Endodermal cell (in vitro differentiated cells): ENCODE measurements around the gene RPS6KB1. TPM values are rescaled to one million over a fixed set of nuclear protein-coding genes. Genes with fewer than 3 reads are reported as not detected.

Experiments used
- DNase-seq: peaks from one replicate; pipeline ENCODE4 v3.0.0-alpha.2; 2017
- H3K27ac ChIP-seq: 2 replicates; pipeline ENCODE4 v1.5.1; 2013; ENCODE audit warnings: mild to moderate bottlenecking, low read depth, low read length, moderate library complexity
- H3K27me3 ChIP-seq: 2 replicates; pipeline ENCODE4 v1.6.1; 2013; ENCODE audit warnings: mild to moderate bottlenecking, low read length, moderate library complexity; ENCODE audit not compliant: insufficient read depth, control insufficient read depth, poor library complexity, severe bottlenecking
- H3K36me3 ChIP-seq: 2 replicates; pipeline ENCODE4 v1.7.0; 2013; ENCODE audit warnings: mild to moderate bottlenecking, low read length, moderate library complexity; ENCODE audit not compliant: control insufficient read depth, insufficient read depth
- H3K4me1 ChIP-seq: one replicate; pipeline ENCODE4 v1.7.0; 2013; ENCODE audit warnings: low read length; ENCODE audit not compliant: control insufficient read depth, insufficient read depth
- H3K4me3 ChIP-seq: 2 replicates; pipeline ENCODE4 v1.5.1; 2013; ENCODE audit warnings: mild to moderate bottlenecking, low read length, moderate library complexity
- H3K9ac ChIP-seq: 2 replicates; pipeline ENCODE4 v1.6.1; 2013; ENCODE audit warnings: mild to moderate bottlenecking, low read length, moderate library complexity; ENCODE audit not compliant: poor library complexity, severe bottlenecking; ENCODE audit errors: extremely low read depth
- H3K9me3 ChIP-seq: 2 replicates; pipeline ENCODE4 v1.6.1; 2013; ENCODE audit warnings: mild to moderate bottlenecking, low read length, moderate library complexity; ENCODE audit not compliant: control insufficient read depth
- H3K27ac Mint-ChIP-seq: 2 replicates; pipeline ENCODE4 v1.8.0; 2020; ENCODE audit warnings: mixed read lengths
- H3K27me3 Mint-ChIP-seq: 2 replicates; pipeline ENCODE4 v1.8.0; 2021; ENCODE audit warnings: mild to moderate bottlenecking, mixed read lengths; ENCODE audit not compliant: insufficient read depth
- H3K36me3 Mint-ChIP-seq: 2 replicates; pipeline ENCODE4 v1.8.0; 2020; ENCODE audit warnings: low read depth, mixed read lengths
- H3K4me1 Mint-ChIP-seq: 2 replicates; pipeline ENCODE4 v1.8.0; 2020; ENCODE audit warnings: mixed read lengths
- H3K4me3 Mint-ChIP-seq: 2 replicates; pipeline ENCODE4 v1.8.0; 2020; ENCODE audit warnings: mild to moderate bottlenecking, moderate library complexity, mixed read lengths
- H3K9me3 Mint-ChIP-seq: 2 replicates; pipeline ENCODE4 v1.8.0; 2020; ENCODE audit warnings: mild to moderate bottlenecking, mixed read lengths
- WGBS, 2 experiments: methylation state at CpG; one replicate each; pipeline versions ENCODE4 v1.1.5 to v1.1.7; 2013; ENCODE audit warnings: missing lambda C conversion rate in 2 of 2, mixed read lengths in 1 of 2; ENCODE audit not compliant: insufficient coverage in 1 of 2, insufficient read length in 1 of 2; 5-methylcytosine and 5-hydroxymethylcytosine counted together
- total RNA-seq, 2 donors: library from RNA; stranded (reverse); fragmentation: NEBNext Ultra II Directional in 1 of 2; extraction: Animal tissue kit (Norgen Biotek cat#: 25700) in 1 of 2; gene quantifications; 2 replicates in 1 of 2; 3 replicates in 1 of 2; pipeline ENCODE4 v1.2.1, GENCODE V29; 2021
- TF ChIP-seq, protein P1 (sequence below): fragments of 200-600 bp; sonication (generic); conservative IDR thresholded peaks from 2 replicates; pipeline ENCODE4 v1.5.0; 2021; ENCODE audit warnings: antibody characterized with exemption, mild to moderate bottlenecking

Gene RPS6KB1
- total RNA-seq, 2 donors from 2014 or later, result 22.3 to 31.5 TPM

DNA sequence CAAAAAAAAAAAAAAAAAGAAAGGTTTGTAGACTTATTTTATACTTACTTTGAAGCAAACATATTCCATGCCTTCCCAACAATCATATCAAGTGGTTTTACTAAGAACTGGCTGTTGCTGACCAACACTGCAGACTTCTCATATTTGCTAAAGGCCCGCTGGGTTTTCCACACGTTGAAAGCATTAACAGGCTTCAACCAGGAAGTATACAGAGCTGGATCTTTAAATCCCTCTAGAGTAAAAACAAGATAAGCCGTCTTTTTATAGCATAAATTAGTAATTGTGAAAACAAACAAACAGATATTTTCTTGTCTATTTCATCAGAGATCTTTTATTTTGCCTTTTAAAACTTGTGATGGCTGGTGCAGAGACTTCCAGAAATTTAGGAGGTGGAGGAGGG is 29.3 kb upstream of the RPS6KB1 start:
- peaks cover 45% of the 10 kb centered on the region for H3K36me3 Mint-ChIP-seq
- no peak overlapping the region for H3K27ac Mint-ChIP-seq
- TF ChIP-seq, protein P1, sequence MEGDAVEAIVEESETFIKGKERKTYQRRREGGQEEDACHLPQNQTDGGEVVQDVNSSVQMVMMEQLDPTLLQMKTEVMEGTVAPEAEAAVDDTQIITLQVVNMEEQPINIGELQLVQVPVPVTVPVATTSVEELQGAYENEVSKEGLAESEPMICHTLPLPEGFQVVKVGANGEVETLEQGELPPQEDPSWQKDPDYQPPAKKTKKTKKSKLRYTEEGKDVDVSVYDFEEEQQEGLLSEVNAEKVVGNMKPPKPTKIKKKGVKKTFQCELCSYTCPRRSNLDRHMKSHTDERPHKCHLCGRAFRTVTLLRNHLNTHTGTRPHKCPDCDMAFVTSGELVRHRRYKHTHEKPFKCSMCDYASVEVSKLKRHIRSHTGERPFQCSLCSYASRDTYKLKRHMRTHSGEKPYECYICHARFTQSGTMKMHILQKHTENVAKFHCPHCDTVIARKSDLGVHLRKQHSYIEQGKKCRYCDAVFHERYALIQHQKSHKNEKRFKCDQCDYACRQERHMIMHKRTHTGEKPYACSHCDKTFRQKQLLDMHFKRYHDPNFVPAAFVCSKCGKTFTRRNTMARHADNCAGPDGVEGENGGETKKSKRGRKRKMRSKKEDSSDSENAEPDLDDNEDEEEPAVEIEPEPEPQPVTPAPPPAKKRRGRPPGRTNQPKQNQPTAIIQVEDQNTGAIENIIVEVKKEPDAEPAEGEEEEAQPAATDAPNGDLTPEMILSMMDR, result no peak
- no peak overlapping the region for H3K4me3 ChIP-seq
- no peak overlapping the region for H3K27ac ChIP-seq
- peaks cover 25% of the 10 kb centered on the region for H3K36me3 ChIP-seq
- no peaks in the 10 kb centered on the region for H3K4me1 Mint-ChIP-seq
- H3K9me3 ChIP-seq, result no peaks in the 10 kb centered on the region
- H3K4me1 ChIP-seq, result no peaks in the 10 kb centered on the region
- H3K27me3 ChIP-seq, result no peaks in the 10 kb centered on the region
- DNase-seq, result no peak
- H3K4me3 Mint-ChIP-seq, result no peak overlapping the region
- no peak overlapping the region for H3K9ac ChIP-seq
- H3K9me3 Mint-ChIP-seq, result no peaks in the 10 kb centered on the region
- WGBS, 2 experiments, result 93 to 100% methylated on average over 2 to 3 of the region's 3 CpGs
- H3K27me3 Mint-ChIP-seq, result no peaks in the 10 kb centered on the region

GRCh38 chr17:59869941-59870218 is 23.0 kb upstream of the RPS6KB1 start:
- 92 to 100% methylated on average over 1 of the region's 1 CpG for WGBS, 2 experiments
- H3K9me3 Mint-ChIP-seq, result no peaks in the 10 kb centered on the region
- no peak overlapping the region for H3K4me3 Mint-ChIP-seq

GRCh38 chr17:59870482-59870881 is 22.4 kb upstream of the RPS6KB1 start:
- DNase-seq, result no peak
- peaks cover 13% of the 10 kb centered on the region for H3K36me3 ChIP-seq
- TF ChIP-seq, protein P1, result no peak
- Mint-ChIP-seq H3K27ac (no peak overlapping the region), H3K36me3 (peaks cover 28% of the 10 kb centered on the region), H3K4me3 (no peak overlapping the region), H3K4me1 (peaks cover 8% of the 10 kb centered on the region), H3K27me3 (no peaks in the 10 kb centered on the region), H3K9me3 (no peaks in the 10 kb centered on the region)
- peak overlapping the region; percentile 18 for H3K4me3 ChIP-seq
- WGBS, 2 experiments, result 93 to 96% methylated on average over 8 of the region's 8 CpGs
- H3K4me1 ChIP-seq, result no peaks in the 10 kb centered on the region
- no peak overlapping the region for H3K27ac ChIP-seq
- H3K9ac ChIP-seq, result no peak overlapping the region
- H3K27me3 ChIP-seq, result no peaks in the 10 kb centered on the region
- no peaks in the 10 kb centered on the region for H3K9me3 ChIP-seq

More at GRCh38 chr17:59869941-59870218, 23.0 kb upstream of the RPS6KB1 start:
- Histone ChIP-seq H3K4me1 (no peaks in the 10 kb centered on the region), H3K36me3 (peaks cover 7% of the 10 kb centered on the region), H3K27ac (no peak overlapping the region), H3K9ac (no peak overlapping the region), H3K27me3 (no peaks in the 10 kb centered on the region), H3K4me3 (no peak overlapping the region), H3K9me3 (no peaks in the 10 kb centered on the region)
- Mint-ChIP-seq H3K27me3 (no peaks in the 10 kb centered on the region), H3K27ac (no peak overlapping the region), H3K36me3 (peaks cover 28% of the 10 kb centered on the region), H3K4me1 (peaks cover 8% of the 10 kb centered on the region)
- no peak for DNase-seq
- TF ChIP-seq, protein P1, result no peak
